Glutamatergic neuron (in vitro differentiated cells): ENCODE results near the gene RITA1. TPM values are rescaled to one million over a fixed set of nuclear protein-coding genes. Genes with fewer than 3 reads are reported as not detected.

ENCODE experiments used
- DNase-seq: peaks from one replicate; pipeline ENCODE4 v3.0.0; 2022
- H3K27ac Mint-ChIP-seq: one replicate; pipeline ENCODE4 v1.8.0; 2020; ENCODE audit warnings: mild to moderate bottlenecking, mixed read lengths, inconsistent platforms; ENCODE audit not compliant: unreplicated experiment
- H3K27me3 Mint-ChIP-seq: one replicate; pipeline ENCODE4 v1.8.0; 2020; ENCODE audit warnings: mild to moderate bottlenecking, moderate library complexity, mixed read lengths, inconsistent platforms; ENCODE audit not compliant: unreplicated experiment
- H3K36me3 Mint-ChIP-seq: one replicate; pipeline ENCODE4 v1.8.0; 2020; ENCODE audit warnings: mild to moderate bottlenecking, mixed read lengths, inconsistent platforms; ENCODE audit not compliant: unreplicated experiment
- H3K4me1 Mint-ChIP-seq: one replicate; pipeline ENCODE4 v1.8.0; 2020; ENCODE audit warnings: mild to moderate bottlenecking, low read depth, mixed read lengths, inconsistent platforms; ENCODE audit not compliant: unreplicated experiment
- H3K4me3 Mint-ChIP-seq: one replicate; pipeline ENCODE4 v1.8.0; 2020; ENCODE audit warnings: mild to moderate bottlenecking, mixed read lengths, inconsistent platforms; ENCODE audit not compliant: unreplicated experiment
- H3K9me3 Mint-ChIP-seq: one replicate; pipeline ENCODE4 v1.8.0; 2020; ENCODE audit warnings: mild to moderate bottlenecking, moderate library complexity, mixed read lengths, inconsistent platforms; ENCODE audit not compliant: unreplicated experiment
- CTCF ChIP-seq: fragments of 200-600 bp; sonication (generic); IDR thresholded peaks from one replicate; pipeline ENCODE4 v1.5.0; 2021; ENCODE audit not compliant: partially characterized antibody, unreplicated experiment
- long read RNA-seq: library from polyadenylated mRNA; unstranded; transcript quantifications from one replicate; pipeline ENCODE4 v2.0.0, GENCODE V29; 2020; ENCODE audit not compliant: unreplicated experiment
- total RNA-seq: library from RNA; stranded (reverse); fragmentation: NEBNext Ultra II Directional; extraction: Animal tissue kit (Norgen Biotek cat#: 25700); gene quantifications from one replicate; pipeline ENCODE4 v1.2.1, GENCODE V29; 2021; ENCODE audit not compliant: unreplicated experiment

The RITA1 gene
- 6.7 TPM for total RNA-seq
- long read RNA-seq, transcript RITA1-201 (4 exons, 2,053 nt), result major isoform, 13 of 16 reads
- long read RNA-seq, partial matches to known transcripts, result 0 of 16 reads
- long read RNA-seq, other reads (novel, unspliced or antisense), result 1 of 16 reads

GRCh38 chr12:113185180-113186032 is at the start of gene RITA1, which contains the start of gene DDX54:
RITA1 (plus strand) TSS chr12:113185721; CDS start chr12:113186747, 1,026 bp downstream.
DDX54 (minus strand) TSS chr12:113185478; CDS start chr12:113185451, 27 bp downstream.
- peak within 1 kb of the TSS; percentile 74 for H3K4me3 Mint-ChIP-seq
- TF ChIP-seq CTCF, result no peak

GRCh38 chr12:113136128-113136989 is 49.2 kb upstream of the RITA1 start:
- Mint-ChIP-seq H3K9me3 (no peaks in the 10 kb centered on the region), H3K27me3 (peaks cover 8% of the 10 kb centered on the region)

More at GRCh38 chr12:113185180-113186032, at the start of gene RITA1, which contains the start of gene DDX54:
- Mint-ChIP-seq H3K36me3 (no peaks in the 10 kb centered on the region), H3K27me3 (peaks cover 1% of the 10 kb centered on the region), H3K27ac (peak within 1 kb of the TSS; percentile 52), H3K9me3 (peaks cover 2% of the 10 kb centered on the region), H3K4me1 (peaks cover 5% of the 10 kb centered on the region)
- DNase-seq, result peak; percentile 83

GRCh38 chr12:113136990-113137511 is 48.5 kb upstream of the RITA1 start:
- no peak overlapping the region for H3K27ac Mint-ChIP-seq
- H3K27me3 Mint-ChIP-seq, result peaks cover 6% of the 10 kb centered on the region
- no peaks in the 10 kb centered on the region for H3K9me3 Mint-ChIP-seq
- no peak for DNase-seq
- H3K4me1 Mint-ChIP-seq, result no peaks in the 10 kb centered on the region
- H3K36me3 Mint-ChIP-seq, result no peaks in the 10 kb centered on the region
- no peak overlapping the region for H3K4me3 Mint-ChIP-seq
- no peak for TF ChIP-seq CTCF

More at GRCh38 chr12:113136128-113136989, 49.2 kb upstream of the RITA1 start:
- H3K4me1 Mint-ChIP-seq, result no peaks in the 10 kb centered on the region
- no peaks in the 10 kb centered on the region for H3K36me3 Mint-ChIP-seq
- TF ChIP-seq CTCF, result no peak
- no peak overlapping the region for H3K4me3 Mint-ChIP-seq
- DNase-seq, result no peak
- no peak overlapping the region for H3K27ac Mint-ChIP-seq

GRCh38 chr12:113137861-113138783 is 47.4 kb upstream of the RITA1 start:
- no peak overlapping the region for H3K4me3 Mint-ChIP-seq
- H3K9me3 Mint-ChIP-seq, result no peaks in the 10 kb centered on the region
- H3K36me3 Mint-ChIP-seq, result no peaks in the 10 kb centered on the region
- H3K27me3 Mint-ChIP-seq, result peaks cover 6% of the 10 kb centered on the region
- no peak for DNase-seq
- no peak overlapping the region for H3K27ac Mint-ChIP-seq
- H3K4me1 Mint-ChIP-seq, result no peaks in the 10 kb centered on the region
- no peak for TF ChIP-seq CTCF
